Activated B cell treated with CpG ODN at 0.5 μM for 24 hours (primary cell): ENCODE measurements around the gene TIGD1. TPM values are rescaled to one million over a fixed set of nuclear protein-coding genes. Genes with fewer than 3 reads are reported as not detected.

ENCODE experiments used
- ATAC-seq: fragments of 200-7000 bp; cut with Tn5 transposase; one replicate; pipeline ENCODE4 v1.10.0; 2021; ENCODE audit warnings: low read depth, mild to moderate bottlenecking, moderate library complexity
- CTCF ChIA-PET: fragments of 350-600 bp; sonication (Branson Sonifier 250); formaldehyde crosslinking; loops from one replicate; lab custom pipeline; 2021; ENCODE audit warnings: antibody characterized with exemption; lab: Charles Lee
- POLR2A ChIA-PET: fragments of 350-600 bp; sonication (Branson Sonifier 250); formaldehyde crosslinking; loops from one replicate; lab custom pipeline; 2021; ENCODE audit warnings: antibody characterized with exemption; lab: Charles Lee
- DNase-seq: peaks from one replicate; pipeline ENCODE4 v3.0.0; 2022
- H3K27ac Mint-ChIP-seq: one replicate; pipeline ENCODE4 v1.8.0; 2020; ENCODE audit warnings: mixed read lengths
- H3K27me3 Mint-ChIP-seq: one replicate; pipeline ENCODE4 v1.8.0; 2021; ENCODE audit warnings: mixed read lengths
- H3K36me3 Mint-ChIP-seq: one replicate; pipeline ENCODE4 v1.8.0; 2021; ENCODE audit warnings: low read depth, mixed read lengths
- H3K4me1 Mint-ChIP-seq: one replicate; pipeline ENCODE4 v1.8.0; 2021; ENCODE audit warnings: mixed read lengths
- H3K4me3 Mint-ChIP-seq: one replicate; pipeline ENCODE4 v1.8.0; 2020; ENCODE audit warnings: mild to moderate bottlenecking, mixed read lengths
- H3K9me3 Mint-ChIP-seq: one replicate; pipeline ENCODE4 v1.8.0; 2020; ENCODE audit warnings: mixed read lengths
- intact Hi-C: fragments of 100-400 bp; cut with micrococcal nuclease; formaldehyde crosslinking; loops from one replicate; pipeline ENCODE4 v1.15.1; 2024
- total RNA-seq: library from RNA; stranded (reverse); gene quantifications from 2 replicates; pipeline ENCODE4 v1.2.3, GENCODE V29; 2022
- TF ChIP-seq, protein P1 (sequence below): fragments of 200-600 bp; IDR thresholded peaks from one replicate; pipeline ENCODE4 v1.8.0; 2022; ENCODE audit warnings: antibody characterized with exemption, mild to moderate bottlenecking

Gene TIGD1
- total RNA-seq, 1 donor from 2014 or later, result 8.8 TPM

DNA sequence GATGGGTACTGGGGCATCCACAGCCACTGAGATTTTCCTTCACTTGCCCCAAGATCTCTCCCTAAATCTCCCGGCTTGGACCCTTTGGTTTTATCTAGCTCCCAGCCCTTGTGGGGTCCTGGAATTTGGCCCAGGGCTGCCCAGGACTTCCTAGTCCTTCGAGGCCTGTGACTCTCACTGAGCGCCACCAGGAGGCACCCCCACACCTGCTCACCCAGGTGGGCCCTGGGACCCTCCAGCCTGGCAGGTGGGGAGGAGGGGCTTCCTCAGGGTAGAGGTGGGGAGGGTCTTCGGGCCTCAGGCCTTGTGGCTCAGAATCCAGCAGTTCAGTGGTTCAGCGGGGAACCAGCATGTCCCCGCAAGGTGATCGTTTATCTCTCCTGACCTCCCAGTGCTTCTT lies 42.1 kb downstream of the TIGD1 start:
- no peak overlapping the region for H3K4me3 Mint-ChIP-seq
- H3K9me3 Mint-ChIP-seq, result no peaks in the 10 kb centered on the region
- ATAC-seq (no peak), DNase-seq (no peak)
- POLR2A ChIA-PET, result no interaction called here
- peaks cover 4% of the 10 kb centered on the region for H3K4me1 Mint-ChIP-seq
- peaks cover 33% of the 10 kb centered on the region for H3K27me3 Mint-ChIP-seq
- TF ChIP-seq, protein P1, sequence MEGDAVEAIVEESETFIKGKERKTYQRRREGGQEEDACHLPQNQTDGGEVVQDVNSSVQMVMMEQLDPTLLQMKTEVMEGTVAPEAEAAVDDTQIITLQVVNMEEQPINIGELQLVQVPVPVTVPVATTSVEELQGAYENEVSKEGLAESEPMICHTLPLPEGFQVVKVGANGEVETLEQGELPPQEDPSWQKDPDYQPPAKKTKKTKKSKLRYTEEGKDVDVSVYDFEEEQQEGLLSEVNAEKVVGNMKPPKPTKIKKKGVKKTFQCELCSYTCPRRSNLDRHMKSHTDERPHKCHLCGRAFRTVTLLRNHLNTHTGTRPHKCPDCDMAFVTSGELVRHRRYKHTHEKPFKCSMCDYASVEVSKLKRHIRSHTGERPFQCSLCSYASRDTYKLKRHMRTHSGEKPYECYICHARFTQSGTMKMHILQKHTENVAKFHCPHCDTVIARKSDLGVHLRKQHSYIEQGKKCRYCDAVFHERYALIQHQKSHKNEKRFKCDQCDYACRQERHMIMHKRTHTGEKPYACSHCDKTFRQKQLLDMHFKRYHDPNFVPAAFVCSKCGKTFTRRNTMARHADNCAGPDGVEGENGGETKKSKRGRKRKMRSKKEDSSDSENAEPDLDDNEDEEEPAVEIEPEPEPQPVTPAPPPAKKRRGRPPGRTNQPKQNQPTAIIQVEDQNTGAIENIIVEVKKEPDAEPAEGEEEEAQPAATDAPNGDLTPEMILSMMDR, result no peak
- CTCF ChIA-PET, result no interaction called here
- intact Hi-C loops, result no loop called here
- no peaks in the 10 kb centered on the region for H3K36me3 Mint-ChIP-seq
- H3K27ac Mint-ChIP-seq, result no peak overlapping the region

DNA sequence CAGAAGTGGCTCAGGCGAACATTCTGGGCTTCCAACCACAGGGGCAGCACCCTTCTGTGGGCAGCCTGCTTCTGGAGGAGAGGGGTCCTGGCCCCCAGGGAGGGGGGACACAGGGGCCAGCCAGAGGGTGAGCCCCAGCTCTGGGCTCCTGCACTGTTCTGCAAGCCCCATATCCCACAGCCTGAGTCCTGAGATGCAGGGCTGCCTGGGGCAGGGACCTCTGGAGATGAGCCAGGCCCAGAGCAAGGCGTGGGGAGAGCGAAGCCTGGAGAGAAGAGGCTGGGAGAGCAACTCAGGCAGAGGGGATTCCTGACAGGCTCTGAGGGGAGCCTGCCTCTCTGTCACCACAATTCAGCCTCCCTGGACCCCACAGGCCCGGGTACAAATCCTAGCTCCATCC lies 43.6 kb downstream of the TIGD1 start:
- DNase-seq (no peak), ATAC-seq (no peak)
- H3K4me3 Mint-ChIP-seq, result no peak overlapping the region
- intact Hi-C loops, result no loop called here
- H3K4me1 Mint-ChIP-seq, result peaks cover 8% of the 10 kb centered on the region
- CTCF ChIA-PET, result no interaction called here
- POLR2A ChIA-PET, result no interaction called here
- no peaks in the 10 kb centered on the region for H3K9me3 Mint-ChIP-seq
- peaks cover 35% of the 10 kb centered on the region for H3K27me3 Mint-ChIP-seq
- TF ChIP-seq, protein P1, result no peak
- no peak overlapping the region for H3K27ac Mint-ChIP-seq
- no peaks in the 10 kb centered on the region for H3K36me3 Mint-ChIP-seq

DNA sequence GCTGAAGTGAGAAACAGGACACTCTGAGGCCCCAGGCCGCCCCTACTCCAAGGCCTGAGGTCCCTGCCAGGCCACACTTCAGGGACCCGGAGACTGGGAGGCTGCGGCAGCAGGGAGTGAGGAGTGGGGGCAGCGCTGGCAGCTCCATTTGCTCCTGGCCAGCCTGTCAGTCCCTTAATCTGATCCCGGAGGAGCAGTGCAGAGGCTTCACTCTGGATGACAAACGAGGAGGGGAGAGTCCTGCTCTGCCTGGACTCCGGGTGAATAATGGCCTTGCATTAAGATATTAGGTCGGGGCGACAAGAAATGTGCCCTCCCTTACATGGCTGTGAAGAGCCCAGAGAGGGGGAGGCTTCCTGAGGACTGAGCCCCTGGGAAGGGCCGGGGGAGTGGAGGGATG lies 44.5 kb downstream of the TIGD1 start:
- POLR2A ChIA-PET, result no interaction called here
- Mint-ChIP-seq H3K27me3 (peaks cover 41% of the 10 kb centered on the region), H3K4me1 (peaks cover 8% of the 10 kb centered on the region), H3K4me3 (no peak overlapping the region), H3K36me3 (no peaks in the 10 kb centered on the region), H3K9me3 (no peaks in the 10 kb centered on the region), H3K27ac (no peak overlapping the region)
- TF ChIP-seq, protein P1, result no peak
- CTCF ChIA-PET, result no interaction called here
- intact Hi-C loops, result no loop called here
- ATAC-seq, result no peak
- no peak for DNase-seq

DNA sequence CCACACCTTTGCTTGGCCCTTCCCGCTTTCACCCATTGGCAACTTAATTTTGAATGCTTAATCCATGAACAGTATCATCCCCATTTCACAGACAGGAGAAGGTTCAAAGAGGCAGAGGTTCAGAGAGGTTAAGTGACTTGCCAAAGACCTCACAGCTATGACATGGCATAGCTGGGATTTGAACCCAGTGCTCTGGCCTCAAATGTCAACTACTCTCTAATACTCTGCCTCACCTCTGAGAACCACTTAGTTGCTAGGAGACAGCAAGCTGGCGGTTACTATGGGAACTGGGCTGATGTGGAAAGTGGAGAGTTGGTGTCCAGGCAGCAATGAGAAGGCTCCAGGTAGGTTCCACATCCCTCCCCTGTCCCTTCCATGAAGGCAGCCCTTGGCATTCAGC lies 45.9 kb downstream of the TIGD1 start:
- DNase-seq (no peak), ATAC-seq (no peak)
- no peak overlapping the region for H3K4me3 Mint-ChIP-seq
- peaks cover 8% of the 10 kb centered on the region for H3K4me1 Mint-ChIP-seq
- H3K27ac Mint-ChIP-seq, result no peak overlapping the region
- TF ChIP-seq, protein P1, result no peak
- ChIA-PET POLR2A (no interaction called here), CTCF (interaction anchor here (0.6 kb wide), 1 partner anchor 15 kb away, joined by 3 read pairs; no protein-coding TSS in a partner anchor)
- intact Hi-C loops, result no loop called here
- H3K27me3 Mint-ChIP-seq, result peaks cover 45% of the 10 kb centered on the region
- no peaks in the 10 kb centered on the region for H3K9me3 Mint-ChIP-seq
- no peaks in the 10 kb centered on the region for H3K36me3 Mint-ChIP-seq

DNA sequence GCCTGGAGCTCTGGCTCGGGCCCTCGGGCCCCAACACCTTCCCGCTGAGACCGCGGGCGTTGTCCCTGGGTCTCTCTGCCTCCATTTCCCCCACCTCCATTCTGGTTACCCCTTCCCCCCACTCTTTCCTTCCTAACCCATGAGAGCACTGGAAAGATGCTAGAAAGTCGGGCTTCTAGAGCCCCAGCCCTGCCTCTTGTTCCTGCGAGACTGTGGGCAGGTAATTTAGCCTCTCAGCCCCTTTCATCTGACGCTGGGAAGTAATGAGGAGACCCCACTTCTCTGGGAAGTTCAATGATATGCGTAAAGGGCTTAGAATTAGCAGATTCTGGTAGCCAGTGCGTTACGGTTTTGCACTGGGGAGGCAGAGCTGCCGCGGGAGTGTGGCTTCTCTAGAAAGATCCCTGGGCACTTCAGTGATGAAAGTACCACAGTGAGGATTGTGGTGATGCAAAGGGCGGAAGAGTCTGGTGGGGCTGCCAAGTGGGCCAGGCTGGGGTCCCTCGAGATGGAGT lies 46.5 kb downstream of the TIGD1 start:
- Mint-ChIP-seq H3K27ac (no peak overlapping the region), H3K27me3 (peaks cover 45% of the 10 kb centered on the region), H3K4me3 (peak overlapping the region; percentile 41), H3K9me3 (no peaks in the 10 kb centered on the region), H3K4me1 (peaks cover 8% of the 10 kb centered on the region), H3K36me3 (no peaks in the 10 kb centered on the region)
- POLR2A ChIA-PET, result no interaction called here
- ATAC-seq (no peak), DNase-seq (no peak)
- intact Hi-C loops, result no loop called here
- TF ChIP-seq, protein P1, result no peak
- CTCF ChIA-PET, result interaction anchor here (0.6 kb wide), 1 partner anchor 15 kb away, joined by 3 read pairs; no protein-coding TSS in a partner anchor
